Upper lobe of right lung (tissue), 1 donor: ENCODE data around the gene DMAP1. TPM values are rescaled to one million over a fixed set of nuclear protein-coding genes. Genes with fewer than 3 reads are reported as not detected.
"Not testable (repeated sequence)": the region's sequence is repeated elsewhere in the genome, so short reads cannot be mapped to it uniquely, and the experiment has no call there.

Experiments used
- ATAC-seq: fragments of 200-7000 bp; cut with Tn5 transposase; one replicate; pipeline ENCODE4 v1.9.1; 2020; ENCODE audit warnings: mild to moderate bottlenecking, moderate library complexity
- DNase-seq: peaks from one replicate; pipeline ENCODE4 v3.0.0-alpha.2; 2020
- H3K27ac ChIP-seq: fragments of 200-600 bp; one replicate; pipeline ENCODE4 v1.8.0; 2022
- H3K27me3 ChIP-seq: fragments of 200-600 bp; one replicate; pipeline ENCODE4 v1.8.0; 2022; ENCODE audit warnings: mild to moderate bottlenecking
- H3K36me3 ChIP-seq: fragments of 200-600 bp; one replicate; pipeline ENCODE4 v1.8.0; 2022
- H3K4me1 ChIP-seq: fragments of 200-600 bp; one replicate; pipeline ENCODE4 v1.8.0; 2022
- H3K4me3 ChIP-seq: fragments of 200-600 bp; one replicate; pipeline ENCODE4 v1.8.0; 2022; ENCODE audit warnings: mild to moderate bottlenecking
- H3K9me3 ChIP-seq: fragments of 200-600 bp; one replicate; pipeline ENCODE4 v1.8.0; 2022
- CTCF ChIP-seq: fragments of 200-600 bp; IDR thresholded peaks from one replicate; pipeline ENCODE4 v1.8.0; 2022; ENCODE audit warnings: antibody characterized with exemption
- intact Hi-C: fragments of 100-400 bp; cut with DNase I; formaldehyde crosslinking; loops from one replicate; pipeline ENCODE4 v1.11.0; 2022
- long read RNA-seq: library from polyadenylated mRNA; unstranded; transcript quantifications from one replicate; pipeline ENCODE4 v2.0.0, GENCODE V29; 2021
- total RNA-seq: library from RNA; stranded (reverse); fragmentation: NEBNext Ultra II Directional; extraction: Animal tissue kit (Norgen Biotek cat#: 25700); gene quantifications from one replicate; pipeline ENCODE4 v1.2.1, GENCODE V29; 2021
- donor health status: DM: no; HTN: yes; CAD: no; lungs with severe emphysema.

Gene DMAP1
- total RNA-seq = 34.0 TPM
- long read RNA-seq, full-length matches to known transcripts = 28 of 49 reads
- long read RNA-seq, partial matches to known transcripts = 3 of 49 reads
- long read RNA-seq, other reads (novel, unspliced or antisense) = 18 of 49 reads

GRCh38 chr1:44213222-44214112 is at the start of gene DMAP1:
TSS of gene DMAP1 (plus strand) at chr1:44213471. CDS start at chr1:44213754, 283 bp downstream.
- Histone ChIP-seq H3K4me1 (peaks cover 17% of the 10 kb centered on the region), H3K36me3 (peaks cover 33% of the 10 kb centered on the region), H3K4me3 (peak within 1 kb of the TSS; percentile 79), H3K9me3 (no peaks in the 10 kb centered on the region), H3K27ac (peak within 1 kb of the TSS; percentile 68), H3K27me3 (no peaks in the 10 kb centered on the region)
- peak; percentile 96 for ATAC-seq
- intact Hi-C loops = no loop called here
- no peak for TF ChIP-seq CTCF
- peak; percentile 91 for DNase-seq

GRCh38 chr1:44168520-44169098 is 44.7 kb upstream of the DMAP1 start:
- H3K27ac ChIP-seq = no peak overlapping the region
- ATAC-seq = no peak
- no peak overlapping the region for H3K4me3 ChIP-seq
- DNase-seq = no peak
- H3K4me1 ChIP-seq = no peaks in the 10 kb centered on the region
- no peaks in the 10 kb centered on the region for H3K9me3 ChIP-seq
- no peaks in the 10 kb centered on the region for H3K36me3 ChIP-seq
- H3K27me3 ChIP-seq = no peaks in the 10 kb centered on the region
- intact Hi-C loops = no loop called here
- TF ChIP-seq CTCF = no peak

- H3K4me1 ChIP-seq = no peaks in the 10 kb centered on the region
- DNase-seq = no peak
Observed at GRCh38 chr1:44170281-44170823, 42.9 kb upstream of the DMAP1 start.

GRCh38 chr1:44174630-44175029 is 38.6 kb upstream of the DMAP1 start:
- ATAC-seq (no peak), DNase-seq (no peak)
- no peaks in the 10 kb centered on the region for H3K9me3 ChIP-seq
- no peak for TF ChIP-seq CTCF
- no peak overlapping the region for H3K4me3 ChIP-seq
- H3K27ac ChIP-seq = no peak overlapping the region
- no peaks in the 10 kb centered on the region for H3K36me3 ChIP-seq
- no peaks in the 10 kb centered on the region for H3K27me3 ChIP-seq
- H3K4me1 ChIP-seq = no peaks in the 10 kb centered on the region
- intact Hi-C loops = no loop called here

More at GRCh38 chr1:44170281-44170823, 42.9 kb upstream of the DMAP1 start:
- H3K27ac ChIP-seq = no peak overlapping the region
- no peaks in the 10 kb centered on the region for H3K27me3 ChIP-seq
- TF ChIP-seq CTCF = no peak
- no peaks in the 10 kb centered on the region for H3K9me3 ChIP-seq
- no peaks in the 10 kb centered on the region for H3K36me3 ChIP-seq
- no peak overlapping the region for H3K4me3 ChIP-seq
- intact Hi-C loops = no loop called here
- no peak for ATAC-seq

GRCh38 chr1:44200336-44200735 is 12.9 kb upstream of the DMAP1 start:
- no peaks in the 10 kb centered on the region for H3K9me3 ChIP-seq
- ATAC-seq (no peak), DNase-seq (no peak)
- H3K4me1 ChIP-seq = no peaks in the 10 kb centered on the region
- intact Hi-C loops = no loop called here
- no peak overlapping the region for H3K4me3 ChIP-seq
- no peaks in the 10 kb centered on the region for H3K36me3 ChIP-seq
- no peak for TF ChIP-seq CTCF
- H3K27me3 ChIP-seq = no peaks in the 10 kb centered on the region
- H3K27ac ChIP-seq = no peak overlapping the region

- ATAC-seq, H3K36me3 ChIP-seq, H3K27me3 ChIP-seq, H3K9me3 ChIP-seq, intact Hi-C loops, H3K4me1 ChIP-seq, H3K27ac ChIP-seq, DNase-seq, H3K4me3 ChIP-seq: not testable (repeated sequence)
Observed at GRCh38 chr1:44206545-44206944, 6.7 kb upstream of the DMAP1 start.
